Neural progenitor cell (in vitro differentiated cells): ENCODE results near the gene NAPSA. TPM values are rescaled to one million over a fixed set of nuclear protein-coding genes. Genes with fewer than 3 reads are reported as not detected.

ENCODE experiments used
- DNase-seq: peaks from one replicate; pipeline ENCODE4 v3.0.0-alpha.2; 2016; ENCODE audit warnings: low spot score
- H2AFZ ChIP-seq: fragments of 200-600 bp; sonication (generic); replicated peaks from 2 replicates; pipeline ENCODE4 v1.6.1; 2016; ENCODE audit warnings: antibody characterized with exemption
- H3F3A ChIP-seq: fragments of 200-600 bp; sonication (generic); 2 replicates; pipeline ENCODE4 v1.6.1; 2016; ENCODE audit warnings: antibody characterized with exemption, low read depth
- H3K27ac ChIP-seq: fragments of 200-600 bp; sonication (generic); 2 replicates; pipeline ENCODE4 v1.5.1; 2016; ENCODE audit warnings: mild to moderate bottlenecking
- H3K27me3 ChIP-seq: fragments of 200-600 bp; sonication (generic); 2 replicates; pipeline ENCODE4 v1.6.1; 2016; ENCODE audit warnings: mild to moderate bottlenecking, moderate library complexity
- H3K36me3 ChIP-seq: fragments of 200-600 bp; sonication (generic); 2 replicates; pipeline ENCODE4 v1.5.1; 2016
- H3K4me1 ChIP-seq: fragments of 200-600 bp; sonication (generic); 2 replicates; pipeline ENCODE4 v1.6.1; 2016; ENCODE audit warnings: mixed run types
- H3K4me2 ChIP-seq: fragments of 200-600 bp; sonication (generic); 2 replicates; pipeline ENCODE4 v1.6.1; 2016
- H3K4me3 ChIP-seq: fragments of 200-600 bp; sonication (generic); 2 replicates; pipeline ENCODE4 v1.5.1; 2016
- H3K79me2 ChIP-seq: fragments of 200-600 bp; sonication (generic); 2 replicates; pipeline ENCODE4 v1.6.1; 2016; ENCODE audit warnings: low read depth
- H3K9ac ChIP-seq: fragments of 200-600 bp; sonication (generic); 2 replicates; pipeline ENCODE4 v1.6.1; 2016
- H3K9me3 ChIP-seq: fragments of 200-600 bp; sonication (generic); 2 replicates; pipeline ENCODE4 v1.5.1; 2016; ENCODE audit warnings: low read depth
- H4K20me1 ChIP-seq: fragments of 200-600 bp; sonication (generic); 2 replicates; pipeline ENCODE4 v1.6.1; 2016; ENCODE audit warnings: low read depth
- H3K27ac Mint-ChIP-seq: 3 replicates; pipeline ENCODE4 v1.8.0; 2021; ENCODE audit warnings: mixed read lengths
- H3K27me3 Mint-ChIP-seq: 2 replicates; pipeline ENCODE4 v1.8.0; 2022; ENCODE audit warnings: low read depth, mild to moderate bottlenecking, inconsistent platforms, moderate library complexity, mixed read lengths; ENCODE audit not compliant: insufficient read depth
- H3K36me3 Mint-ChIP-seq: 3 replicates; pipeline ENCODE4 v1.8.0; 2021; ENCODE audit warnings: mixed read lengths
- H3K4me1 Mint-ChIP-seq: 3 replicates; pipeline ENCODE4 v1.8.0; 2021; ENCODE audit warnings: mixed read lengths
- H3K4me3 Mint-ChIP-seq: 3 replicates; pipeline ENCODE4 v1.8.0; 2021; ENCODE audit warnings: mild to moderate bottlenecking, moderate library complexity, mixed read lengths
- H3K9me3 Mint-ChIP-seq: 3 replicates; pipeline ENCODE4 v1.8.0; 2020; ENCODE audit warnings: mixed read lengths
- EZH2 ChIP-seq: fragments of 200-600 bp; sonication (generic); IDR thresholded peaks from 2 replicates; pipeline ENCODE4 v1.6.1; 2017; ENCODE audit warnings: antibody characterized with exemption, mild to moderate bottlenecking, moderate library complexity
- EZH2phosphoT487 ChIP-seq: fragments of 200-600 bp; sonication (generic); IDR thresholded peaks from 2 replicates; pipeline ENCODE4 v1.6.1; 2017; ENCODE audit warnings: antibody characterized with exemption
- total RNA-seq: library from RNA; depleted of rRNA; stranded (reverse); fragments of >200 nt; gene quantifications from 2 replicates; pipeline ENCODE4 v1.2.3, GENCODE V29; 2015; ENCODE audit warnings: low replicate concordance
- TF ChIP-seq, protein P1 (sequence below): fragments of 200-600 bp; sonication (generic); IDR thresholded peaks from 2 replicates; pipeline ENCODE4 v1.5.1; 2017; ENCODE audit warnings: antibody characterized with exemption, mild to moderate bottlenecking

NAPSA gene
- total RNA-seq, 1 donor from 2014 or later, result 0.11 TPM

DNA sequence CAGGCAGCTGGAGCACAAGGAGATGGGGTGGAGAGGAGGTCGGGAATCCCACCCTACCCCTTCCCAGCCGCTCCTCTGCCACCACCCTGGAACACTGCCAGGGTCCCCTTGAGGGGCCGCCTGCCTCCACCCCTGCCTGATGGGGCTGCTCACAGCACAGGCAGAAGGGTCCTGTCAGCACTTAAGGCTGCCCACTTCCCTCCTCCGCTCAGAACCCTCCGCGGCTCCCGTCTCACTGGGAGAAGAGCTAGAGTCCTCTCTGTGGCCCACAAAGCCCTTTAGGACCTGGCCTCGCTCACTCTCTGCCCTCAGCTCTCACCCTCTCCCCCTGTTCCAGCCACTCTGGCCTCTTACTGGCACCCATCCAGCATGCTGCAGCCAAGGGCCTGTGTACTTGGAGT, 15.3 kb upstream of the NAPSA start:
- Histone ChIP-seq H3K4me2 (no peak overlapping the region), H3K27ac (no peak overlapping the region), H3K4me1 (no peaks in the 10 kb centered on the region), H3K36me3 (no peaks in the 10 kb centered on the region), H3F3A (peaks cover 22% of the 10 kb centered on the region), H4K20me1 (peaks cover 12% of the 10 kb centered on the region), H2AFZ (no peak overlapping the region), H3K9ac (no peak overlapping the region), H3K4me3 (no peak overlapping the region), H3K27me3 (no peaks in the 10 kb centered on the region), H3K79me2 (peaks cover 13% of the 10 kb centered on the region), H3K9me3 (no peaks in the 10 kb centered on the region)
- H3K36me3 Mint-ChIP-seq, result peaks cover 23% of the 10 kb centered on the region
- H3K27me3 Mint-ChIP-seq, result peaks cover 19% of the 10 kb centered on the region
- no peak overlapping the region for H3K27ac Mint-ChIP-seq
- peaks cover 22% of the 10 kb centered on the region for H3K4me1 Mint-ChIP-seq
- H3K4me3 Mint-ChIP-seq, result peak overlapping the region; percentile 54
- TF ChIP-seq, protein P1, sequence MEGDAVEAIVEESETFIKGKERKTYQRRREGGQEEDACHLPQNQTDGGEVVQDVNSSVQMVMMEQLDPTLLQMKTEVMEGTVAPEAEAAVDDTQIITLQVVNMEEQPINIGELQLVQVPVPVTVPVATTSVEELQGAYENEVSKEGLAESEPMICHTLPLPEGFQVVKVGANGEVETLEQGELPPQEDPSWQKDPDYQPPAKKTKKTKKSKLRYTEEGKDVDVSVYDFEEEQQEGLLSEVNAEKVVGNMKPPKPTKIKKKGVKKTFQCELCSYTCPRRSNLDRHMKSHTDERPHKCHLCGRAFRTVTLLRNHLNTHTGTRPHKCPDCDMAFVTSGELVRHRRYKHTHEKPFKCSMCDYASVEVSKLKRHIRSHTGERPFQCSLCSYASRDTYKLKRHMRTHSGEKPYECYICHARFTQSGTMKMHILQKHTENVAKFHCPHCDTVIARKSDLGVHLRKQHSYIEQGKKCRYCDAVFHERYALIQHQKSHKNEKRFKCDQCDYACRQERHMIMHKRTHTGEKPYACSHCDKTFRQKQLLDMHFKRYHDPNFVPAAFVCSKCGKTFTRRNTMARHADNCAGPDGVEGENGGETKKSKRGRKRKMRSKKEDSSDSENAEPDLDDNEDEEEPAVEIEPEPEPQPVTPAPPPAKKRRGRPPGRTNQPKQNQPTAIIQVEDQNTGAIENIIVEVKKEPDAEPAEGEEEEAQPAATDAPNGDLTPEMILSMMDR, result no peak
- TF ChIP-seq EZH2phosphoT487 (no peak), EZH2 (no peak)
- H3K9me3 Mint-ChIP-seq, result no peaks in the 10 kb centered on the region
- DNase-seq, result no peak

DNA sequence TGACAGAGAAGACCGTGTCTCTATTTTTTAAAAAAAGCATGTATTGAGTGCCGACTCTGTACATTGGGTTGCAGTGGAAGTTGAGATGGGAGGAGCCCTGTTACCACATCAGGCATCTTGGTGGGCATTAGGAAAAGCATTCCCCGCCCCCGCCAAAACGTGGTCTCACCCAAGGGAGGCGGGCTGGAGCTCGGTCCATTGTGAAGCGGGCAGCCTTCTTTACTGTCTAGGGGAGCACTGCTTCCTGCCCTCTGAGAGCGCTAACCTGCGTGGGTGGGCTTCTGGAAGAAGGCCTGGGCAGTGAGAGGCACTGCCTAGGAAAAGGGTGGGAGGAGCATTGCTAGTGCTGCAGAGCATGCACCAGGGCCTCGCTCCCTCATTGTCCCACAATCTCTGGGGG, 14.7 kb upstream of the NAPSA start:
- Mint-ChIP-seq H3K27ac (peak overlapping the region; percentile 24), H3K4me1 (peaks cover 19% of the 10 kb centered on the region)
- no peak overlapping the region for H3K4me3 ChIP-seq

DNA sequence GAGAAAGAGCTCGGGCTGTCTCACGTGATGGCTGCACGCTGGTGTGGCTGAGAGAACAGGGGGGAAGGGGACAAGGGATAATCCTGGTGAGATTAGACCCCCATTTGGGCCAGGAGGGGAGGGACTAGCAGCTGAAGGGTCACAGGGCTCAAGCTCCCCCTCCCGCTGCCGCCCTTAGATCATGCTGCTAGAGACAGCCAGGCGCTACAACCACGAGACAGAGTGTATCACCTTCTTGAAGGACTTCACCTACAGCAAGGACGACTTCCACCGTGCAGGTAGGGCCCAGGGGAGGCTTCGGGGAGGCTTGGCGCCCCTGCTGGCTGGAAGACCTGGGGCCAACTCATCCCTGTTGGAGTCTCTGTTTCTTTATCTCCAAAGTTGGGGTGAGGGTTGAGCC, 14.2 kb upstream of the NAPSA start:
- Histone ChIP-seq H3K27me3 (no peaks in the 10 kb centered on the region), H3K9ac (no peak overlapping the region), H3K9me3 (no peaks in the 10 kb centered on the region), H3K79me2 (peaks cover 1% of the 10 kb centered on the region), H3K27ac (no peak overlapping the region), H2AFZ (no peak overlapping the region), H3K36me3 (no peaks in the 10 kb centered on the region), H3K4me2 (no peak overlapping the region), H3K4me1 (no peaks in the 10 kb centered on the region), H3K4me3 (no peak overlapping the region), H4K20me1 (peaks cover under 1% of the 10 kb centered on the region), H3F3A (peaks cover 26% of the 10 kb centered on the region)
- Mint-ChIP-seq H3K4me1 (peaks cover 14% of the 10 kb centered on the region), H3K4me3 (peak overlapping the region; percentile 9), H3K27ac (peak overlapping the region; percentile 24), H3K9me3 (no peaks in the 10 kb centered on the region), H3K36me3 (peaks cover 22% of the 10 kb centered on the region), H3K27me3 (peaks cover 15% of the 10 kb centered on the region)
- TF ChIP-seq EZH2 (no peak), EZH2phosphoT487 (no peak)
- TF ChIP-seq, protein P1, result no peak
- no peak for DNase-seq

More for the DNA sequence above, 14.7 kb upstream of the NAPSA start:
- TF ChIP-seq EZH2, result no peak
- TF ChIP-seq EZH2phosphoT487, result no peak
- TF ChIP-seq, protein P1, result no peak
- Histone ChIP-seq H4K20me1 (peaks cover 6% of the 10 kb centered on the region), H3K27me3 (no peaks in the 10 kb centered on the region), H2AFZ (no peak overlapping the region), H3K9me3 (no peaks in the 10 kb centered on the region), H3K36me3 (no peaks in the 10 kb centered on the region), H3K9ac (no peak overlapping the region), H3K27ac (no peak overlapping the region), H3K4me2 (no peak overlapping the region), H3F3A (peaks cover 26% of the 10 kb centered on the region), H3K79me2 (peaks cover 7% of the 10 kb centered on the region), H3K4me1 (no peaks in the 10 kb centered on the region)
- DNase-seq, result no peak
- Mint-ChIP-seq H3K27me3 (peaks cover 18% of the 10 kb centered on the region), H3K4me3 (no peak overlapping the region), H3K9me3 (no peaks in the 10 kb centered on the region), H3K36me3 (peaks cover 22% of the 10 kb centered on the region)
